Muscle layer of colon (tissue), 2 donors: ENCODE data around the gene VIPR1.

Experiments
- H3K27ac ChIP-seq: one replicate; pipeline ENCODE4 v1.7.0; 2013; ENCODE audit warnings: low read depth, mild to moderate bottlenecking, low read length, moderate library complexity
- H3K27me3 ChIP-seq, 2 donors: one replicate each; pipeline ENCODE4 v1.7.0; 2013; ENCODE audit warnings: low read length in 2 of 2, mild to moderate bottlenecking in 2 of 2; ENCODE audit not compliant: insufficient read depth in 2 of 2, control insufficient read depth in 1 of 2
- H3K36me3 ChIP-seq: one replicate; pipeline ENCODE4 v1.7.0; 2013; ENCODE audit warnings: mild to moderate bottlenecking, low read length; ENCODE audit not compliant: insufficient read depth
- H3K4me1 ChIP-seq: one replicate; pipeline ENCODE4 v1.7.0; 2013; ENCODE audit warnings: mild to moderate bottlenecking, low read length; ENCODE audit not compliant: insufficient read depth
- H3K4me3 ChIP-seq, 2 donors: one replicate each; pipeline ENCODE4 v1.7.0; 2013; ENCODE audit warnings: low read length in 2 of 2, low read depth in 1 of 2, mild to moderate bottlenecking in 1 of 2, moderate library complexity in 1 of 2
- H3K9ac ChIP-seq: one replicate; pipeline ENCODE4 v1.7.0; 2013; ENCODE audit warnings: low read length
- H3K9me3 ChIP-seq: one replicate; pipeline ENCODE4 v1.7.0; 2013; ENCODE audit warnings: mild to moderate bottlenecking, low read length
- donor health status: abdominal sarcoma.
- donor health status: Adenocarcinoma of cecum.

VIPR1 gene

GRCh38 chr3:42513521-42513920, 11.1 kb downstream of the VIPR1 start:
- Histone ChIP-seq H3K4me1 (no peaks in the 10 kb centered on the region), H3K27me3 (no peaks in the 10 kb centered on the region), H3K36me3 (no peaks in the 10 kb centered on the region), H3K9me3 (no peaks in the 10 kb centered on the region), H3K9ac (no peak overlapping the region), H3K4me3 (no peak overlapping the region), H3K27ac (no peak overlapping the region)

- Histone ChIP-seq H3K36me3 (no peaks in the 10 kb centered on the region), H3K27ac (no peak overlapping the region), H3K27me3 (no peaks in the 10 kb centered on the region), H3K4me1 (no peaks in the 10 kb centered on the region), H3K4me3 (no peak overlapping the region), H3K9me3 (no peaks in the 10 kb centered on the region), H3K9ac (no peak overlapping the region)
Measured at GRCh38 chr3:42514876-42515275, 12.4 kb downstream of the VIPR1 start.

GRCh38 chr3:42515391-42515916, 13.0 kb downstream of the VIPR1 start:
- H3K4me1 ChIP-seq, result no peaks in the 10 kb centered on the region
- H3K9ac ChIP-seq, result no peak overlapping the region
- no peaks in the 10 kb centered on the region for H3K9me3 ChIP-seq
- H3K27ac ChIP-seq, result no peak overlapping the region
- no peaks in the 10 kb centered on the region for H3K27me3 ChIP-seq
- no peaks in the 10 kb centered on the region for H3K36me3 ChIP-seq
- H3K4me3 ChIP-seq, result no peak overlapping the region

GRCh38 chr3:42515976-42516375, 13.5 kb downstream of the VIPR1 start:
- H3K27me3 ChIP-seq, result no peaks in the 10 kb centered on the region
- H3K36me3 ChIP-seq, result no peaks in the 10 kb centered on the region
- H3K4me3 ChIP-seq, result no peak overlapping the region
- H3K9ac ChIP-seq, result no peak overlapping the region
- no peaks in the 10 kb centered on the region for H3K9me3 ChIP-seq
- H3K4me1 ChIP-seq, result no peaks in the 10 kb centered on the region
- H3K27ac ChIP-seq, result no peak overlapping the region

- Histone ChIP-seq H3K36me3 (no peaks in the 10 kb centered on the region), H3K4me3 (no peak overlapping the region), H3K4me1 (no peaks in the 10 kb centered on the region), H3K27ac (no peak overlapping the region), H3K9me3 (no peaks in the 10 kb centered on the region), H3K27me3 (no peaks in the 10 kb centered on the region), H3K9ac (no peak overlapping the region)
Measured at GRCh38 chr3:42516443-42516842, 14.0 kb downstream of the VIPR1 start.

- Histone ChIP-seq H3K27me3 (no peaks in the 10 kb centered on the region), H3K9me3 (no peaks in the 10 kb centered on the region), H3K27ac (no peak overlapping the region), H3K36me3 (no peaks in the 10 kb centered on the region), H3K4me3 (no peak overlapping the region), H3K4me1 (no peaks in the 10 kb centered on the region), H3K9ac (no peak overlapping the region)
Measured at GRCh38 chr3:42517117-42517516, 14.7 kb downstream of the VIPR1 start.

GRCh38 chr3:42518800-42519567, 16.5 kb downstream of the VIPR1 start:
- no peaks in the 10 kb centered on the region for H3K27me3 ChIP-seq
- no peak overlapping the region for H3K27ac ChIP-seq
- H3K36me3 ChIP-seq, result no peaks in the 10 kb centered on the region
- H3K9ac ChIP-seq, result no peak overlapping the region
- H3K4me1 ChIP-seq, result no peaks in the 10 kb centered on the region
- no peak overlapping the region for H3K4me3 ChIP-seq
- H3K9me3 ChIP-seq, result no peaks in the 10 kb centered on the region

- Histone ChIP-seq H3K27me3 (no peaks in the 10 kb centered on the region), H3K9ac (no peak overlapping the region), H3K27ac (no peak overlapping the region), H3K9me3 (no peaks in the 10 kb centered on the region), H3K4me1 (no peaks in the 10 kb centered on the region), H3K36me3 (no peaks in the 10 kb centered on the region), H3K4me3 (no peak overlapping the region)
Measured at GRCh38 chr3:42519568-42519962, 17.1 kb downstream of the VIPR1 start.

- Histone ChIP-seq H3K9ac (no peak overlapping the region), H3K4me3 (no peak overlapping the region), H3K36me3 (no peaks in the 10 kb centered on the region), H3K4me1 (no peaks in the 10 kb centered on the region), H3K9me3 (no peaks in the 10 kb centered on the region), H3K27ac (no peak overlapping the region), H3K27me3 (no peaks in the 10 kb centered on the region)
Measured at GRCh38 chr3:42520336-42520735, 17.9 kb downstream of the VIPR1 start.

GRCh38 chr3:42520906-42521305, 18.5 kb downstream of the VIPR1 start:
- H3K4me1 ChIP-seq, result no peaks in the 10 kb centered on the region
- no peak overlapping the region for H3K27ac ChIP-seq
- no peak overlapping the region for H3K4me3 ChIP-seq
- H3K9me3 ChIP-seq, result no peaks in the 10 kb centered on the region
- no peaks in the 10 kb centered on the region for H3K36me3 ChIP-seq
- H3K27me3 ChIP-seq, result no peaks in the 10 kb centered on the region
- H3K9ac ChIP-seq, result no peak overlapping the region

GRCh38 chr3:42524751-42525150, 22.3 kb downstream of the VIPR1 start:
- H3K4me1 ChIP-seq, result no peaks in the 10 kb centered on the region
- no peak overlapping the region for H3K27ac ChIP-seq
- no peaks in the 10 kb centered on the region for H3K9me3 ChIP-seq
- no peaks in the 10 kb centered on the region for H3K36me3 ChIP-seq
- H3K27me3 ChIP-seq, result no peaks in the 10 kb centered on the region
- no peak overlapping the region for H3K9ac ChIP-seq
- no peak overlapping the region for H3K4me3 ChIP-seq

GRCh38 chr3:42525212-42525611, 22.8 kb downstream of the VIPR1 start:
- Histone ChIP-seq H3K36me3 (no peaks in the 10 kb centered on the region), H3K9me3 (no peaks in the 10 kb centered on the region), H3K27me3 (no peaks in the 10 kb centered on the region), H3K9ac (no peak overlapping the region), H3K4me3 (no peak overlapping the region), H3K4me1 (no peaks in the 10 kb centered on the region), H3K27ac (no peak overlapping the region)
